Lower leg skin (tissue), 3 donors: Measurements from ENCODE around the gene SOX6.

Experiments used
- CTCF ChIP-seq, 3 donors: fragments of 450-650 bp; IDR thresholded peaks; one replicate each; pipeline ENCODE4 v1.5.1; 2016; ENCODE audit warnings: antibody characterized with exemption in 3 of 3, mild to moderate bottlenecking in 3 of 3, moderate library complexity in 2 of 3
- POLR2A ChIP-seq, 2 donors: fragments of 450-650 bp; IDR thresholded peaks; one replicate each; pipeline ENCODE4 v1.6.1; 2016 to 2017; ENCODE audit warnings: antibody characterized with exemption in 2 of 2, mild to moderate bottlenecking in 1 of 2, moderate library complexity in 1 of 2

GRCh38 chr11:16167706-16168487 is 188.4 kb downstream of the SOX6 start:
- TF ChIP-seq CTCF (IDR thresholded peaks at IDR 0.05) (no peak), POLR2A (IDR thresholded peaks at IDR 0.05) (no peak)
